Ammon's horn (tissue), 1 donor: ENCODE results near the gene COG6.

ENCODE experiments used
- DNase-seq: peaks from one replicate; pipeline ENCODE4 v3.0.0-alpha.2; 2016; ENCODE audit warnings: low spot score

Gene COG6

GRCh38 chr13:39770221-39771090 lies 115.0 kb downstream of the COG6 start:
- DNase-seq = no peak

- DNase-seq = no peak
These were observed 118.4 kb downstream of the COG6 start for GRCh38 chr13:39773833-39774232.

GRCh38 chr13:39776439-39776838 lies 121.0 kb downstream of the COG6 start:
- DNase-seq = no peak

GRCh38 chr13:39777021-39777420 lies 121.6 kb downstream of the COG6 start:
- DNase-seq = no peak

- DNase-seq = peak; percentile 25
These were observed 122.1 kb downstream of the COG6 start for GRCh38 chr13:39777527-39778061.

GRCh38 chr13:39779337-39780265 lies 124.1 kb downstream of the COG6 start:
- no peak for DNase-seq

- no peak for DNase-seq
These were observed 125.2 kb downstream of the COG6 start for GRCh38 chr13:39780711-39781110.

- DNase-seq = no peak
These were observed 125.9 kb downstream of the COG6 start for GRCh38 chr13:39781381-39781780.

- DNase-seq = no peak
These were observed 127.6 kb downstream of the COG6 start for GRCh38 chr13:39783051-39783450.

GRCh38 chr13:39784347-39784746 lies 128.9 kb downstream of the COG6 start:
- no peak for DNase-seq

GRCh38 chr13:39786091-39786490 lies 130.6 kb downstream of the COG6 start:
- DNase-seq = no peak

- no peak for DNase-seq
These were observed 131.6 kb downstream of the COG6 start for GRCh38 chr13:39787086-39787487.

- no peak for DNase-seq
These were observed 132.6 kb downstream of the COG6 start for GRCh38 chr13:39788102-39788501.

- no peak for DNase-seq
These were observed 134.0 kb downstream of the COG6 start for GRCh38 chr13:39789451-39789850.
